HCT116 (cell line): Measurements from ENCODE around the gene LYPD4. TPM values are rescaled to one million over a fixed set of nuclear protein-coding genes. Genes with fewer than 3 reads are reported as not detected.
"Not testable (repeated sequence)": the region's sequence is repeated elsewhere in the genome, so short reads cannot be mapped to it uniquely, and the experiment has no call there.

Experiments
- ATAC-seq: fragments of 200-7000 bp; cut with Tn5 transposase; 2 replicates; pipeline ENCODE4 v1.9.1; 2020; ENCODE audit warnings: mild to moderate bottlenecking, moderate library complexity
- BruUV-seq: library from RNA; stranded (reverse); fragments of 400-500 nt; replicated peaks from 2 replicates; lab custom pipeline; 2021; lab: Mats Ljungman, UMichigan
- CTCF ChIA-PET: fragments of 300-600 bp; sonication (Branson Sonifier 250); formaldehyde crosslinking; loops from one replicate; lab custom pipeline; 2021; ENCODE audit warnings: antibody characterized with exemption; lab: Charles Lee
- POLR2A ChIA-PET: fragments of 300-600, 350-600 bp; sonication (Branson Sonifier 250); formaldehyde crosslinking; loops from one replicate; lab custom pipeline; 2021; ENCODE audit warnings: antibody characterized with exemption; lab: Charles Lee
- RAD21 ChIA-PET, 2 experiments: fragments of 300-600 bp; sonication (Branson Sonifier 250); formaldehyde crosslinking; loops; one replicate each; lab custom pipeline; 2023; ENCODE audit warnings: low total read pairs in 2 of 2; ENCODE audit not compliant: uncharacterized antibody in 2 of 2, unreplicated experiment in 2 of 2, low non-redundant PET in 1 of 2; lab: Charles Lee
- DNase-seq: peaks from one replicate; pipeline ENCODE4 v3.0.0-alpha.2; 2010; ENCODE audit warnings: low read depth, low spot score
- H2AFZ ChIP-seq: fragments of 200-600 bp; shearing (Covaris generic), sonication (generic); 2 replicates; pipeline ENCODE4 v1.6.1; 2017; ENCODE audit warnings: low read depth, mixed run types, mixed read lengths, antibody characterized with exemption, low read length; ENCODE audit not compliant: poor library complexity, severe bottlenecking
- H3K27ac ChIP-seq: 2 replicates; pipeline ENCODE4 v1.5.1; 2012; ENCODE audit warnings: low read depth, low read length
- H3K27me3 ChIP-seq: fragments of 200-600 bp; sonication (generic); 2 replicates; pipeline ENCODE4 v1.6.1; 2016; ENCODE audit warnings: mixed run types, low read length, mixed read lengths; ENCODE audit not compliant: insufficient read depth
- H3K36me3 ChIP-seq, 2 experiments: fragments of 200-500 bp in 1 of 2; fragments of 200-600 bp in 1 of 2; sonication (Bioruptor generic) in 1 of 2; sonication (generic) in 1 of 2; 2 replicates each; pipeline versions ENCODE4 v1.5.1 to v1.6.1; 2014 to 2016; ENCODE audit warnings: low read length in 2 of 2, inconsistent platforms in 1 of 2, mixed read lengths in 1 of 2, mixed run types in 1 of 2; ENCODE audit not compliant: insufficient read depth in 2 of 2, control insufficient read depth in 1 of 2
- H3K4me1 ChIP-seq, 2 experiments: fragments of 200-600 bp in 1 of 2; sonication (generic) in 1 of 2; 2 replicates each; pipeline versions ENCODE4 v1.5.1 to v1.6.1; 2012 to 2017; ENCODE audit warnings: low read length in 2 of 2, inconsistent platforms in 1 of 2, mild to moderate bottlenecking in 1 of 2, mixed read lengths in 1 of 2, mixed run types in 1 of 2, moderate library complexity in 1 of 2; ENCODE audit not compliant: insufficient read depth in 2 of 2, control insufficient read depth in 1 of 2
- H3K4me2 ChIP-seq: fragments of 200-600 bp; sonication (generic); 2 replicates; pipeline ENCODE4 v1.6.1; 2017; ENCODE audit warnings: mixed run types, low read length, mixed read lengths
- H3K4me3 ChIP-seq, 2 experiments: fragments of 200-600 bp in 1 of 2; sonication (generic) in 1 of 2; replicated peaks in 1 of 2; 2 replicates each; pipeline ENCODE4 v1.5.1; 2011 to 2016; ENCODE audit warnings: low read length in 2 of 2, control low read depth in 1 of 2, low read depth in 1 of 2, mild to moderate bottlenecking in 1 of 2, mixed read lengths in 1 of 2, mixed run types in 1 of 2
- H3K79me2 ChIP-seq: fragments of 200-600 bp; sonication (generic); 2 replicates; pipeline ENCODE4 v1.6.1; 2017; ENCODE audit warnings: mild to moderate bottlenecking, mixed run types, low read length, moderate library complexity, mixed read lengths; ENCODE audit not compliant: insufficient read depth
- H3K9ac ChIP-seq: fragments of 200-600 bp; sonication (generic); 2 replicates; pipeline ENCODE4 v1.6.1; 2016; ENCODE audit warnings: low read length, mixed read lengths
- H3K9me2 ChIP-seq: fragments of 200-600 bp; sonication (generic), shearing (Covaris generic); 2 replicates; pipeline ENCODE4 v1.6.1; 2017; ENCODE audit warnings: mixed run types, mild to moderate bottlenecking, moderate library complexity; ENCODE audit not compliant: insufficient read depth
- H3K9me3 ChIP-seq, 2 experiments: fragments of 200-500 bp in 1 of 2; fragments of 200-600 bp in 1 of 2; sonication (Bioruptor generic) in 1 of 2; sonication (generic) in 1 of 2; 2 replicates each; pipeline ENCODE4 v1.6.1; 2014 to 2017; ENCODE audit warnings: low read length in 2 of 2, mixed read lengths in 2 of 2, inconsistent platforms in 1 of 2, low read depth in 1 of 2, mild to moderate bottlenecking in 1 of 2, mixed run types in 1 of 2, moderate library complexity in 1 of 2; ENCODE audit not compliant: control insufficient read depth in 1 of 2, insufficient read depth in 1 of 2
- H4K20me1 ChIP-seq: fragments of 200-600 bp; sonication (generic), shearing (Covaris generic); 2 replicates; pipeline ENCODE4 v1.6.1; 2017; ENCODE audit warnings: mixed run types, mild to moderate bottlenecking, moderate library complexity; ENCODE audit not compliant: insufficient read depth
- CEBPB ChIP-seq: IDR thresholded peaks from 2 replicates; pipeline ENCODE4 v1.6.1; 2012; ENCODE audit warnings: low read depth
- EGR1 ChIP-seq: IDR thresholded peaks from 2 replicates; pipeline ENCODE4 v1.6.1; 2012; ENCODE audit warnings: low read depth
- EZH2 ChIP-seq: fragments of 200-600 bp; sonication (generic); IDR thresholded peaks from 2 replicates; pipeline ENCODE4 v1.6.1; 2017; ENCODE audit warnings: antibody characterized with exemption, mixed run types
- FOSL1 ChIP-seq: IDR thresholded peaks from 2 replicates; pipeline ENCODE4 v1.6.1; 2012; ENCODE audit warnings: low read depth
- RAD21 ChIP-seq: IDR thresholded peaks from 2 replicates; pipeline ENCODE4 v1.6.1; 2012; ENCODE audit warnings: low read depth, mild to moderate bottlenecking
- SRF ChIP-seq: IDR thresholded peaks from 2 replicates; pipeline ENCODE4 v1.6.1; 2012; ENCODE audit warnings: low read depth
- YY1 ChIP-seq: IDR thresholded peaks from 2 replicates; pipeline ENCODE4 v1.6.1; 2011; ENCODE audit warnings: low read length, low read depth, moderate library complexity, mild to moderate bottlenecking; ENCODE audit not compliant: insufficient replicate concordance; ENCODE audit errors: extremely low read depth
- intact Hi-C: fragments of 100-400 bp; cut with micrococcal nuclease; formaldehyde crosslinking; loops from 2 replicates; pipeline ENCODE4 v1.10.0; 2022
- total RNA-seq: library from RNA; stranded (reverse); gene quantifications from one replicate; pipeline ENCODE4 v1.2.1, GENCODE V29; 2021; ENCODE audit not compliant: unreplicated experiment
- TF ChIP-seq, protein P1 (sequence below): IDR thresholded peaks from 2 replicates; pipeline ENCODE4 v1.6.1; 2011; ENCODE audit warnings: mild to moderate bottlenecking, low read length, moderate library complexity; ENCODE audit not compliant: insufficient replicate concordance; ENCODE audit errors: extremely low read depth
- TF ChIP-seq, protein P2 (sequence below): IDR thresholded peaks from 2 replicates; pipeline ENCODE4 v1.6.1; 2012
- TF ChIP-seq, protein P3 (sequence below), 3 experiments: fragments of 200-600 bp in 1 of 3; sonication (generic) in 1 of 3; IDR thresholded peaks in 2 of 3; conservative IDR thresholded peaks in 1 of 3; 2 replicates each; pipeline ENCODE4 v1.5.1; 2012 to 2017; ENCODE audit warnings: low read depth in 2 of 3, low read length in 2 of 3, antibody characterized with exemption in 1 of 3, borderline replicate concordance in 1 of 3, control low read depth in 1 of 3, mild to moderate bottlenecking in 1 of 3, mixed read lengths in 1 of 3, mixed run types in 1 of 3, moderate library complexity in 1 of 3; ENCODE audit not compliant: insufficient read depth in 1 of 3

The LYPD4 gene
- total RNA-seq, 1 experiment from 2014 or later: not detected

DNA sequence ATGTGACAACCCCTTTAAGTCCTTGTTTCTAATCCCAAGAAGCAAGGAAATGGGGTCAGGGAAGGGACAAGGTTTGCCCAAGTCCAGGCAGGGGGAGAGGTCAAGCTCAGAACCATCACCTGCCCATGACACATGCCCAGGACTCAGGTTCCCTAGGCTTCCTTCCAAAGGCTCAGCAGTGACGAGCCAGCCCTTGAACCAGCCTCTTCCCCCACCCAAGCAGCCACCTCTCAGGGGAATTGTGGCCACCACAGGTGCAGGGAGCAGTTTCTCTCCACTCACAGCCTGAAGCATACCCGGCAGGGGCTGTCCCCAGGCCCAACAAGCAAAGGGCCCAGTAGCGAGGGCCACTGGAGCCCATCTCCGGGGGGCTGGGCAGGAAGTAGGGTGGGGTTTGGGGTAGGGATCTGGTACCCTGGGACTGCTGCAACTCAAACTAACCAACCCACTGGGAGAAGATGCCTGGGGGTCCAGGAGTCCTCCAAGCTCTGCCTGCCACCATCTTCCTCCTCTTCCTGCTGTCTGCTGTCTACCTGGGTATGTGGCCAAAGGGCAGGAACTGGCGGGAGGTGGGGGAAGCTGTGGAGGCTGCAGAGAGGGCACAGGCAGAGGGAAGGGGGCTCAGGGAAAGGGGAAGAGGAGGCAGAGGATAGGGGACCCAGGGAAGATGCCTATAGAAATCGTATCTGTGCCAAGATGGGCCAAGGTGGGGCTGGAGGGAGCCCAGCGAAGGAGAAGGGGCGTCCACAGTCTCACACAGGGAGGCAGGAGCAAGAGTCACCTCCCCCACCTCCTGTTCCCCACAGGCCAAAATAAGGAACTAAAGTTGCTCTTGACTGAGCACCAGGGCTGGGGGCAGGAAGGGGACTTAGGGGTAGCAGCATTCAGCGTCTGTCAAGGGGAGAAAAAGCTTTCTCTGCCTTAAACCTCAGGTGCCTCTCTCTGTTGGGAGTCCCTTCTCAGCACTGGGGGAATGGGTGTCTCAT is 32.7 kb upstream of the LYPD4 start, which contains the start of gene CD79A:
Gene CD79A (plus strand): TSS at position 433 of the 986 bp plus-strand sequence. CDS start 26 bp downstream, at position 459.
- Histone ChIP-seq H3K79me2 (no peaks in the 10 kb centered on the region), H3K9me2 (no peaks in the 10 kb centered on the region), H3K27ac (no peak within 1 kb of the TSS), H3K9me3 (no peaks in the 10 kb centered on the region), H2AFZ (no peak within 1 kb of the TSS), H3K27me3 (no peaks in the 10 kb centered on the region), H3K4me3 (no peak within 1 kb of the TSS), H3K9ac (no peak within 1 kb of the TSS), H3K36me3 (no peaks in the 10 kb centered on the region), H3K4me1 (peaks cover 2 to 12% of the 10 kb centered on the region in 2 experiments; a peak in 3 of 4 replicates), H3K4me2 (no peak within 1 kb of the TSS), H4K20me1 (peaks cover 5% of the 10 kb centered on the region; the same call in 1 of the 2 replicates)
- ATAC-seq: no peak
- BruUV-seq: no TSS peak
- no peak for DNase-seq
- ChIA-PET RAD21 (no interaction called here), CTCF (no interaction called here), POLR2A (interaction anchor here (1.0 kb wide), 1 partner anchor 11 kb away, joined by 3 read pairs; no protein-coding TSS in a partner anchor)
- TF ChIP-seq FOSL1 (no peak), YY1 (no peak), EGR1 (no peak), CEBPB (no peak), RAD21 (no peak), EZH2 (no peak), SRF (no peak)
- TF ChIP-seq, protein P1, sequence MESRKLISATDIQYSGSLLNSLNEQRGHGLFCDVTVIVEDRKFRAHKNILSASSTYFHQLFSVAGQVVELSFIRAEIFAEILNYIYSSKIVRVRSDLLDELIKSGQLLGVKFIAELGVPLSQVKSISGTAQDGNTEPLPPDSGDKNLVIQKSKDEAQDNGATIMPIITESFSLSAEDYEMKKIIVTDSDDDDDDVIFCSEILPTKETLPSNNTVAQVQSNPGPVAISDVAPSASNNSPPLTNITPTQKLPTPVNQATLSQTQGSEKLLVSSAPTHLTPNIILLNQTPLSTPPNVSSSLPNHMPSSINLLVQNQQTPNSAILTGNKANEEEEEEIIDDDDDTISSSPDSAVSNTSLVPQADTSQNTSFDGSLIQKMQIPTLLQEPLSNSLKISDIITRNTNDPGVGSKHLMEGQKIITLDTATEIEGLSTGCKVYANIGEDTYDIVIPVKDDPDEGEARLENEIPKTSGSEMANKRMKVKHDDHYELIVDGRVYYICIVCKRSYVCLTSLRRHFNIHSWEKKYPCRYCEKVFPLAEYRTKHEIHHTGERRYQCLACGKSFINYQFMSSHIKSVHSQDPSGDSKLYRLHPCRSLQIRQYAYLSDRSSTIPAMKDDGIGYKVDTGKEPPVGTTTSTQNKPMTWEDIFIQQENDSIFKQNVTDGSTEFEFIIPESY: no peak
- TF ChIP-seq, protein P2, sequence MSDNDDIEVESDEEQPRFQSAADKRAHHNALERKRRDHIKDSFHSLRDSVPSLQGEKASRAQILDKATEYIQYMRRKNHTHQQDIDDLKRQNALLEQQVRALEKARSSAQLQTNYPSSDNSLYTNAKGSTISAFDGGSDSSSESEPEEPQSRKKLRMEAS: no peak
- TF ChIP-seq, protein P3, sequence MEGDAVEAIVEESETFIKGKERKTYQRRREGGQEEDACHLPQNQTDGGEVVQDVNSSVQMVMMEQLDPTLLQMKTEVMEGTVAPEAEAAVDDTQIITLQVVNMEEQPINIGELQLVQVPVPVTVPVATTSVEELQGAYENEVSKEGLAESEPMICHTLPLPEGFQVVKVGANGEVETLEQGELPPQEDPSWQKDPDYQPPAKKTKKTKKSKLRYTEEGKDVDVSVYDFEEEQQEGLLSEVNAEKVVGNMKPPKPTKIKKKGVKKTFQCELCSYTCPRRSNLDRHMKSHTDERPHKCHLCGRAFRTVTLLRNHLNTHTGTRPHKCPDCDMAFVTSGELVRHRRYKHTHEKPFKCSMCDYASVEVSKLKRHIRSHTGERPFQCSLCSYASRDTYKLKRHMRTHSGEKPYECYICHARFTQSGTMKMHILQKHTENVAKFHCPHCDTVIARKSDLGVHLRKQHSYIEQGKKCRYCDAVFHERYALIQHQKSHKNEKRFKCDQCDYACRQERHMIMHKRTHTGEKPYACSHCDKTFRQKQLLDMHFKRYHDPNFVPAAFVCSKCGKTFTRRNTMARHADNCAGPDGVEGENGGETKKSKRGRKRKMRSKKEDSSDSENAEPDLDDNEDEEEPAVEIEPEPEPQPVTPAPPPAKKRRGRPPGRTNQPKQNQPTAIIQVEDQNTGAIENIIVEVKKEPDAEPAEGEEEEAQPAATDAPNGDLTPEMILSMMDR (IDR thresholded peaks at IDR 0.05 in 2 of 3, conservative IDR thresholded peaks at IDR 0.05 in 1 of 3; ENCODE audit: borderline replicate concordance in 1 of 3, insufficient read depth in 1 of 3, low read depth in 2 of 3, low read length in 2 of 3): no peak
- intact Hi-C loops: no loop called here

DNA sequence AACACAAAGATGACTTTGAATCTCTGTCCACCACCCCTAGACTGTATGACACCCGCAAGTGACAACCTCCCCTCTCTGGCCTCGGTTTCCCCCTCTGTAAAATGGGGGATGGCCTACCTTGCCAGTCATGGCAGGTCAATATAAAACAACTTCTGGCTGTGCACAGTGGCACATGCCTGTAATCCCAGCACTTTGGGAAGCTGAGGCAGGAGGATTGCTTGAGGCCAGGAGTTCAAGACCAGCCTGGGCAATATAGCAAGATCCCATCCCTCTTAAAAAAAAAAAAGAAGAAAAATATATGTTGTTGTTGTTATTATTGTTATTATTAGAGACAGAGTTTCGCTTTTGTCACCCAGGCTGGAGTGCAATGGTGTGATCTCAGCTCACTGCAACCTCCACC is 31.5 kb upstream of the LYPD4 start:
- H3K36me3 ChIP-seq, H3K4me3 ChIP-seq, ATAC-seq, H3K27me3 ChIP-seq, H3K9me3 ChIP-seq, DNase-seq, H3K9ac ChIP-seq, intact Hi-C loops, H3K79me2 ChIP-seq, H3K4me2 ChIP-seq, POLR2A ChIA-PET, H2AFZ ChIP-seq, H3K9me2 ChIP-seq, H3K27ac ChIP-seq, H3K4me1 ChIP-seq, BruUV-seq, RAD21 ChIA-PET: not testable (repeated sequence)
- H4K20me1 ChIP-seq: peaks cover 16% of the 10 kb centered on the region; the same call in 1 of the 2 replicates
- CTCF ChIA-PET: interaction anchor here (1.6 kb wide), 1 partner anchor 159 kb away, joined by 4 read pairs; no protein-coding TSS in a partner anchor
